IMR-90 (cell line): ENCODE data around the gene PSME4. TPM values are rescaled to one million over a fixed set of nuclear protein-coding genes. Genes with fewer than 3 reads are reported as not detected.
"Not testable (repeated sequence)": the region's sequence is repeated elsewhere in the genome, so short reads cannot be mapped to it uniquely, and the experiment has no call there.

Experiments used
- ATAC-seq: fragments of 200-7000 bp; cut with Tn5 transposase; 2 replicates; pipeline ENCODE4 v1.9.1; 2020; ENCODE audit warnings: low read depth, mild to moderate bottlenecking, moderate library complexity
- BruUV-seq: library from RNA; stranded (reverse); fragments of 400-500 nt; replicated peaks from 2 replicates; lab custom pipeline; 2021; lab: Mats Ljungman, UMichigan
- CTCF ChIA-PET: fragments of 300-600 bp; formaldehyde crosslinking; extraction: SDS; loops from one replicate; lab custom pipeline; 2021; ENCODE audit warnings: antibody characterized with exemption; lab: Yijun Ruan, JAX
- POLR2A ChIA-PET: fragments of 300-600 bp; sonication (Branson Sonifier 250); formaldehyde crosslinking; loops from one replicate; lab custom pipeline; 2022; ENCODE audit warnings: antibody characterized with exemption; ENCODE audit not compliant: unreplicated experiment; lab: Charles Lee
- DNase-seq: peaks from one replicate; pipeline ENCODE4 v3.0.0; 2013
- H2AFZ ChIP-seq: replicated peaks from 2 replicates; pipeline ENCODE3; 2013; ENCODE audit warnings: low read length, mild to moderate bottlenecking; ENCODE audit not compliant: poor library complexity
- H2AK5ac ChIP-seq: 2 replicates; pipeline ENCODE4 v1.6.1; 2013; ENCODE audit warnings: low read depth, low read length, inconsistent platforms
- H2AK9ac ChIP-seq: replicated peaks from 2 replicates; pipeline ENCODE3; 2013; ENCODE audit warnings: mild to moderate bottlenecking, low read depth, low read length, moderate library complexity; ENCODE audit not compliant: poor library complexity
- H2BK120ac ChIP-seq: 2 replicates; pipeline ENCODE4 v1.6.1; 2013; ENCODE audit warnings: low read depth, low read length, inconsistent platforms
- H2BK15ac ChIP-seq: 3 replicates; pipeline ENCODE4 v1.6.1; 2013; ENCODE audit warnings: low read depth, low read length, inconsistent platforms
- H2BK20ac ChIP-seq: 2 replicates; pipeline ENCODE4 v1.6.1; 2013; ENCODE audit warnings: low read depth, mild to moderate bottlenecking, inconsistent platforms, low read length, moderate library complexity
- H2BK5ac ChIP-seq: 2 replicates; pipeline ENCODE4 v1.6.1; 2013; ENCODE audit warnings: mild to moderate bottlenecking, low read depth, low read length, inconsistent platforms; ENCODE audit not compliant: poor library complexity, severe bottlenecking
- H3K14ac ChIP-seq: replicated peaks from 2 replicates; pipeline ENCODE4 v1.6.1; 2013; ENCODE audit warnings: low read depth, low read length, inconsistent platforms
- H3K18ac ChIP-seq: 2 replicates; pipeline ENCODE4 v1.6.1; 2013; ENCODE audit warnings: low read depth, low read length, control low read depth
- H3K23ac ChIP-seq: 2 replicates; pipeline ENCODE4 v1.6.1; 2013; ENCODE audit warnings: low read depth, low read length, inconsistent platforms
- H3K27ac ChIP-seq: 2 replicates; pipeline ENCODE4 v1.5.1; 2013; ENCODE audit warnings: mild to moderate bottlenecking, control low read depth, low read length; ENCODE audit not compliant: insufficient read depth
- H3K27me3 ChIP-seq: 2 replicates; pipeline ENCODE4 v1.6.1; 2013; ENCODE audit warnings: low read length; ENCODE audit not compliant: control insufficient read depth, insufficient read depth
- H3K36me3 ChIP-seq: 2 replicates; pipeline ENCODE4 v1.6.1; 2013; ENCODE audit warnings: low read length, mixed read lengths; ENCODE audit not compliant: control insufficient read depth, insufficient read depth
- H3K4ac ChIP-seq: 2 replicates; pipeline ENCODE4 v1.6.1; 2013; ENCODE audit warnings: low read depth, low read length, inconsistent platforms
- H3K4me1 ChIP-seq: 2 replicates; pipeline ENCODE4 v1.6.1; 2013; ENCODE audit warnings: low read length, mixed read lengths; ENCODE audit not compliant: control insufficient read depth, insufficient read depth
- H3K4me2 ChIP-seq: 2 replicates; pipeline ENCODE4 v1.6.1; 2013; ENCODE audit warnings: low read depth, mild to moderate bottlenecking, control low read depth, low read length, moderate library complexity
- H3K4me3 ChIP-seq: 2 replicates; pipeline ENCODE4 v1.5.1; 2013; ENCODE audit warnings: low read depth, mild to moderate bottlenecking, control low read depth, low read length, moderate library complexity; ENCODE audit not compliant: insufficient read depth
- H3K56ac ChIP-seq: 2 replicates; pipeline ENCODE4 v1.6.1; 2013; ENCODE audit warnings: low read length, inconsistent platforms; ENCODE audit not compliant: insufficient read depth; ENCODE audit errors: extremely low read depth
- H3K79me1 ChIP-seq, 2 experiments: 2 replicates each; pipeline ENCODE4 v1.6.1; 2013; ENCODE audit warnings: low read length in 2 of 2, inconsistent platforms in 1 of 2, low read depth in 1 of 2
- H3K9ac ChIP-seq: 2 replicates; pipeline ENCODE4 v1.6.1; 2013; ENCODE audit warnings: low read depth, low read length, control low read depth
- H3K9me1 ChIP-seq: 2 replicates; pipeline ENCODE4 v1.6.1; 2013; ENCODE audit warnings: low read length, inconsistent platforms; ENCODE audit not compliant: insufficient read depth
- H3K9me3 ChIP-seq: 2 replicates; pipeline ENCODE4 v1.6.1; 2013; ENCODE audit warnings: low read length; ENCODE audit not compliant: control insufficient read depth, insufficient read depth
- H4K20me1 ChIP-seq: 2 replicates; pipeline ENCODE4 v1.6.1; 2013; ENCODE audit warnings: low read length, inconsistent platforms; ENCODE audit not compliant: insufficient read depth
- H4K5ac ChIP-seq: 2 replicates; pipeline ENCODE4 v1.6.1; 2013; ENCODE audit warnings: mild to moderate bottlenecking, low read depth, low read length, control low read depth
- H4K8ac ChIP-seq, 2 experiments: 2 replicates each; pipeline ENCODE4 v1.6.1; 2013; ENCODE audit warnings: low read depth in 2 of 2, low read length in 2 of 2, control low read depth in 1 of 2, inconsistent platforms in 1 of 2
- H4K91ac ChIP-seq: 2 replicates; pipeline ENCODE4 v1.6.1; 2013; ENCODE audit warnings: low read depth, low read length, inconsistent platforms; ENCODE audit not compliant: insufficient read depth
- WGBS, 2 experiments: methylation state at CpG; one replicate each; pipeline versions ENCODE4 v1.1.5 to v1.1.7; 2013; ENCODE audit warnings: missing lambda C conversion rate in 2 of 2; ENCODE audit not compliant: insufficient read length in 1 of 2; ENCODE audit errors: extremely low coverage in 2 of 2; 5-methylcytosine and 5-hydroxymethylcytosine counted together
- dilution Hi-C: fragments of 300-500 bp; cut with HindIII; formaldehyde crosslinking; loops from one replicate; pipeline ENCODE4 v1.14.3; 2018; ENCODE audit warnings: low sequenced_read_pairs; ENCODE audit not compliant: unreplicated experiment
- in situ Hi-C: fragments of 300-500 bp; cut with MboI; formaldehyde crosslinking; loops from 3 replicates; pipeline ENCODE4 v1.14.3; 2019; ENCODE audit warnings: low sequenced_read_pairs, inconsistent platforms, mixed read lengths
- intact Hi-C: fragments of 100-400 bp; cut with micrococcal nuclease; formaldehyde crosslinking; loops from 2 replicates; pipeline ENCODE4 v1.10.0; 2022
- polyA plus RNA-seq, 3 experiments: library from polyadenylated mRNA; depleted of rRNA; stranded (reverse); fragments of >200 nt; gene quantifications; 2 replicates each; pipeline ENCODE4 v1.2.3, GENCODE V29; 2012; ENCODE audit warnings: low replicate concordance in 1 of 3
- total RNA-seq: library from RNA; depleted of rRNA; stranded (reverse); fragments of >200 nt; gene quantifications from 2 replicates; pipeline ENCODE4 v1.2.3, GENCODE V29; 2012

Gene PSME4
- total and polyA plus RNA-seq, 2 of the 4 experiments (the other 2 are of a cell fraction): 28.2 to 61.3 TPM

- H2AFZ ChIP-seq, H4K20me1 ChIP-seq, H3K9me1 ChIP-seq, H3K9ac ChIP-seq, CTCF ChIA-PET, H3K4me3 ChIP-seq, H2AK5ac ChIP-seq, H3K79me1 ChIP-seq, H3K4me2 ChIP-seq, dilution Hi-C loops, ATAC-seq, H3K18ac ChIP-seq, H2BK15ac ChIP-seq, H2AK9ac ChIP-seq, H2BK5ac ChIP-seq, H3K9me3 ChIP-seq, H3K36me3 ChIP-seq, DNase-seq, H2BK20ac ChIP-seq, H3K4ac ChIP-seq, H4K91ac ChIP-seq, BruUV-seq, H4K5ac ChIP-seq, H3K14ac ChIP-seq, H4K8ac ChIP-seq, H3K56ac ChIP-seq, H3K27me3 ChIP-seq, H2BK120ac ChIP-seq, intact Hi-C loops, in situ Hi-C loops, H3K23ac ChIP-seq, H3K27ac ChIP-seq, H3K4me1 ChIP-seq: not testable (repeated sequence)
- 93% methylated on average over 3 of the region's 7 CpGs; no CpG with 5 or more reads in 1 of the 2 experiments for WGBS, 2 experiments
- POLR2A ChIA-PET: interaction anchor here (0.6 kb wide), 1 partner anchor 1285 kb away, joined by 9 read pairs; no protein-coding TSS in a partner anchor
Measured at GRCh38 chr2:53841651-53842050, 129.1 kb downstream of the PSME4 start.
